PC-9 (cell line): ENCODE results near the gene HOXA11.
A peak's percentile ranks its signal among the peaks of the same experiment; 100 is the strongest.

ENCODE experiments used
- EZH2 ChIP-seq: fragments of 200-600 bp; sonication (generic); IDR thresholded peaks from 2 replicates; pipeline ENCODE4 v1.8.0; 2017; ENCODE audit warnings: antibody characterized with exemption, low read depth
- TF ChIP-seq, protein P1 (sequence below): fragments of 200-600 bp; sonication (generic); conservative IDR thresholded peaks from 2 replicates; pipeline ENCODE4 v1.6.1; 2017; ENCODE audit warnings: mixed run types, antibody characterized with exemption, mild to moderate bottlenecking, moderate library complexity

DNA sequence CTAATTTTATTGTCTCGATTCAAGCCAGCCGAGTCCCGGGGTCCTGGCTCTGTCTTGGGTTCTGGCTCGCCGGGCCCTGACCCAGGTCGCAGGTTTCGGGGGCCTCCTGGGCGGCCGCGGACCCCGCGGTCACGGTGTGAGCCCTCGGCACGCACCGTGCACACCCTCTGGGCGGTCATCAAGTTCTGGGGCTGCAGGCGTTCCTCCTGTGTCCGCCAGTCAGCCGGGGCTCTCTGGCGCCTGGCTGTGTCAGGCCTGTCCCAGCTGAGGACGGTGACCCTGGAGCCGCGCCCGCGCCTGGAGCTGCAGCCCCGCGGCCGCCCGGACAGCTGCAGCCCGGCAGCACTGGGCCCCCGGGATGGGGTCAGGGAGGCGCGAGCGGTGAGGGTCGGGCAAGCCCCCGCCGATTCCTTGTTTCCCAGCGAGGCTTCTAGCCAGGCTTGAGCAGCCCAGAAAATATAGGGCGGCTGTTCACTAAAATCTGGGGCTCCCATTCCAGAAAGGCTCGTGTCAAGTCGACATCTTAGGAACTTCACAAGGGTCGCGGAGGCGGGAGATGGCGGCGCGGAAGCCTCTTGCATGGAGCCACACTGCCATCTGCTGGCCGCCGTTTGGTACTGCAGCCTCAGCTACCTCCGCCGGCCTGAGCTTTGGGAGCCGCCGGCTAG, 24.4 kb downstream of the HOXA11 start:
- TF ChIP-seq, protein P1, sequence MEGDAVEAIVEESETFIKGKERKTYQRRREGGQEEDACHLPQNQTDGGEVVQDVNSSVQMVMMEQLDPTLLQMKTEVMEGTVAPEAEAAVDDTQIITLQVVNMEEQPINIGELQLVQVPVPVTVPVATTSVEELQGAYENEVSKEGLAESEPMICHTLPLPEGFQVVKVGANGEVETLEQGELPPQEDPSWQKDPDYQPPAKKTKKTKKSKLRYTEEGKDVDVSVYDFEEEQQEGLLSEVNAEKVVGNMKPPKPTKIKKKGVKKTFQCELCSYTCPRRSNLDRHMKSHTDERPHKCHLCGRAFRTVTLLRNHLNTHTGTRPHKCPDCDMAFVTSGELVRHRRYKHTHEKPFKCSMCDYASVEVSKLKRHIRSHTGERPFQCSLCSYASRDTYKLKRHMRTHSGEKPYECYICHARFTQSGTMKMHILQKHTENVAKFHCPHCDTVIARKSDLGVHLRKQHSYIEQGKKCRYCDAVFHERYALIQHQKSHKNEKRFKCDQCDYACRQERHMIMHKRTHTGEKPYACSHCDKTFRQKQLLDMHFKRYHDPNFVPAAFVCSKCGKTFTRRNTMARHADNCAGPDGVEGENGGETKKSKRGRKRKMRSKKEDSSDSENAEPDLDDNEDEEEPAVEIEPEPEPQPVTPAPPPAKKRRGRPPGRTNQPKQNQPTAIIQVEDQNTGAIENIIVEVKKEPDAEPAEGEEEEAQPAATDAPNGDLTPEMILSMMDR, result peak; percentile 100
- TF ChIP-seq EZH2, result no peak
